ENCODE data around the gene SMPD2.

SMPD2 gene

GRCh38 chr6:109411034-109411433 lies 29.5 kb upstream of the SMPD2 start:
- DNase-seq (ENCODE audit: low read depth) = no peak
- no peak for TF ChIP-seq CTCF (conservative IDR thresholded peaks at IDR 0.05; ENCODE audit: control insufficient read depth, insufficient read depth, low read depth, low read length)
- no peak overlapping the region for H3K4me3 ChIP-seq (ENCODE audit: control insufficient read depth, low read depth, low read length)

DNA sequence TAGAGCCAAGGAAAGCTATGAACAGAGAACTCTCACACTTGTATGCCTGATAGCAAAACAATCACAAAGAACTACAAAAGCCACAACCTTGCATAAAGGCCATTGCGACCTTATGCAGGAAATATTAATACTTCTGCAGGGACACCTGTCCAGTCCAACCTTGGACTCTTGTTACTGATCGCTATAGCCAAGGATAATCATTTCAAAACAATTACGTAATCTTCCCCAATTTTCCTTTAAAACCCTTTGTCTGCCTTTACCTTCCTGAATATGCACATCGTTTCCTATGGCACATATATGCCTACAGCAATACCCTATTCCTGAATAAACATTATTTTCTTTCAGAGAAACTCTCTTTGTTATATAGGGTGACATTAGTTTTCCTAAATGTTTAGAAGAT lies 22.9 kb upstream of the SMPD2 start:
- no peak for DNase-seq (ENCODE audit: low read depth)
- no peak overlapping the region for H3K4me3 ChIP-seq (ENCODE audit: control insufficient read depth, low read depth, low read length)
- no peak for TF ChIP-seq CTCF (conservative IDR thresholded peaks at IDR 0.05; ENCODE audit: control insufficient read depth, insufficient read depth, low read depth, low read length)

GRCh38 chr6:109420751-109421150 lies 19.8 kb upstream of the SMPD2 start:
- DNase-seq (ENCODE audit: low read depth) = no peak
- no peak overlapping the region for H3K4me3 ChIP-seq (ENCODE audit: control insufficient read depth, low read depth, low read length)
- no peak for TF ChIP-seq CTCF (conservative IDR thresholded peaks at IDR 0.05; ENCODE audit: control insufficient read depth, insufficient read depth, low read depth, low read length)

GRCh38 chr6:109421184-109421583 lies 19.3 kb upstream of the SMPD2 start:
- no peak for TF ChIP-seq CTCF (conservative IDR thresholded peaks at IDR 0.05; ENCODE audit: control insufficient read depth, insufficient read depth, low read depth, low read length)
- DNase-seq (ENCODE audit: low read depth) = no peak
- H3K4me3 ChIP-seq (ENCODE audit: control insufficient read depth, low read depth, low read length) = no peak overlapping the region

- no peak for DNase-seq (ENCODE audit: low read depth)
- TF ChIP-seq CTCF (conservative IDR thresholded peaks at IDR 0.05; ENCODE audit: control insufficient read depth, insufficient read depth, low read depth, low read length) = no peak
- no peak overlapping the region for H3K4me3 ChIP-seq (ENCODE audit: control insufficient read depth, low read depth, low read length)
Measured at GRCh38 chr6:109424946-109425345, 15.6 kb upstream of the SMPD2 start.

GRCh38 chr6:109428889-109429477 lies 11.5 kb upstream of the SMPD2 start:
- TF ChIP-seq CTCF (conservative IDR thresholded peaks at IDR 0.05; ENCODE audit: control insufficient read depth, insufficient read depth, low read depth, low read length) = no peak
- H3K4me3 ChIP-seq (ENCODE audit: control insufficient read depth, low read depth, low read length) = no peak overlapping the region
- DNase-seq (ENCODE audit: low read depth) = peak; percentile 67

- no peak for TF ChIP-seq CTCF (conservative IDR thresholded peaks at IDR 0.05; ENCODE audit: control insufficient read depth, insufficient read depth, low read depth, low read length)
- no peak for DNase-seq (ENCODE audit: low read depth)
- H3K4me3 ChIP-seq (ENCODE audit: control insufficient read depth, low read depth, low read length) = no peak overlapping the region
Measured at GRCh38 chr6:109429496-109429895, 11.0 kb upstream of the SMPD2 start.

Measured in fibroblast of mammary gland (primary cell).